HG02885 (cell line): ENCODE results near the gene LTBP2.

Experiments used
- ATAC-seq: cut with Tn5 transposase; IDR thresholded peaks from one replicate; pipeline ENCODE4 v1.9.1; 2021; ENCODE audit warnings: mild to moderate bottlenecking; ENCODE audit not compliant: unreplicated experiment, poor library complexity

Gene LTBP2

GRCh38 chr14:74614508-74615495 lies 2.8 kb upstream of the LTBP2 start:
- no peak for ATAC-seq

DNA sequence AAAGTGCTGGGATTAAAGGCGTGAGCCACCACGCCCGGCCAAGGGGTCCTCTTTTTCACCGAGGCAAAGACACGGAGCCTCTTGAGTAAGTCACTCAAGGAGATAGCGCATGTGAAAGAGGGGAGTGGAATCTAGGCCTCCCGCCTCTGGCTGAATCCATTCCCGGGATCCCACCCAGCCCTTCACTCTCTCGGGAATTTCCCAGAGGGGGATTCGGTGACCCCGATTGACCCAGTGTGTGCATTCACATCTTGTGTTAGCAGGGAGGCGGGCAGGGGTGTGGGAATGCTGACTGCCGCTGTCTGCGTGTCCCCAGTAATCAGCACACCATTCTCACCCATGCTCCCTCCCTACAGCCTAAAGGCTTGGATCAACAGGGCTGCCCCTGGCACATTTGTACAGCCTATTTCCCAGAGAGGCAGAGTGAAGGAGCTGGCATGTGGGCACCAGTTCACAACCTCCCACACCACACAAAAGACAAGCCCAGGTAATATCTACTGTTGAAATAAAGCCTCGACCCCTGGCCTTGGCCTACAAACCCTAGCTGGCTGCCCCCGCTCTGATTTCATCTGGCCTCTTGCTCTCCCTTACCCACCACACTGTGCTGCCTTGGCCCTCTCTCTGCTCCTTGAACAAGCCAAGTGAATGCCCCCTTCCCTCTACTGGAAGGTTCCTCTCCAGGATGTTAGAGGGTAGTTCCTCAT lies 1.3 kb upstream of the LTBP2 start:
- ATAC-seq: no peak

DNA sequence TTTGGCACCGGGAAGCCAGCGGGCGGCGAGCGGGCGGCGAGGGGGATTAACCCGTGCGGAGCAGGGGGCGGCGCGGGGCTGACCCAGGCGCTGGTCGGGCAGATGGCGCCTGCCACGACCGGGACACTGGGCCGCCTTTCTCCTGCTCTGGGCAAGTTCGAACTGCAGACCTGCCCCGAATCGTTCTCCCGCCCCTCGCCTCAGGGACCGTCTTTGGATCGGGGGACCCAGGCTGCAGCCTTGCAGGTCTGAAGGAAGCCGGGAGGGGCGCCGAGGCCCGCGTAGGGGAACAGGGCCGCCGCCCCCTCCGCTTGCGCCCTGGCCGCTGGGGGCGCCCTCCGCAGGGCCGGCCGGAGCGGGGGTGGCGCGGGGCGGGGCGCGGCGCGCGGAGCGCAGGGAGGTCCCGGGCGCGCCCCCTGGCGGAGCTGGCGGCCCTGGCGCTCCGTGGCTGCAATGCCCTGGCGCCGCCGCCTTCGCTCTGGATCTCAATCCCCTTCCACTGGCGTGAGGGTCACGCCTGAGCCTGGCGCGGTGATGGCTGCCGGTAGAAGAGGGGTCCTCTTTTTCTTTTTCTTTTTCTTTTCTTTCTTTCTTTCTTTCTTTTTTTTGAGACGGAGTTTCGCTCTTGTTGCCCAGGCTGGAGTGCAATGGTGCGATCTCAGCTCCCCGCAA lies 449 bp upstream of the LTBP2 start:
- peak; percentile 74 for ATAC-seq

DNA sequence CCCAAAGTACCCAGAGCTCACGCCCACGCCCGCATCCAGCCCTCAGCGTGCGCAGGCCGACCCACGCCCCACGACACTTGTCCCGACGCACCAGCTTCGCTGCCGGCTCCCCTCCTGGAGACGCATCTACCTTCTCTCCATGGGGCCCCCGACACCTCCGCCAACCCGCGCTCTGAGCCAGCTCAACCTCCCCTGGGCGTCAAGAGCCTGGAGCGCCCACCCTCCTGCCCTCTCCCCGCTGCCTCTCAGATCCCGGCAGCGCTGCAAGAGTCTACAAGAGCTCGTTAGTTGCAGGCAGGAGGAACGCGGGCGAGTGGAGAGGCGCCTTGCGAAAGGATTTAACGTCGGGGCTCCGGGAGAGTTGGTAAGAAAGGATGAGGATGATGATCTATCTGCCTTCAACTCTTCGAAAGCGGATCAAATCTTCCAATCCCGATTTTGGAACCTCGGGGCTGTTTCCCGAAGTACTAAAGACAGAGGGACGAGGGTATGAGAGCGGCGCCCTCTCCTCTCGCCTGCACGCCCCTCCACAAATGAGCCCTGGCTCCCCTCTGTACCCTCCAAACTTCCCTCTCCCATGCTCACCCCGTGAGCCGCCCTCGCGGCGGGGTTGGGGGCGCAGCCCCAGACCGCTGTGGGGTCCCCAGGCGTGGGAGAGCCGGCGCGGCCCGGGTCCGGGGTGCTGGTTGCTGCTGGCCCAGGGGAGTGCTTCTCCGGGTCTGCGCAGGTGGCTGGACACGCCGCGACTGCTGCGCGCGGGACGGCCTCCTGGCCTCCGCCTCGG lies 979 bp downstream of the LTBP2 start:
- no peak for ATAC-seq

DNA sequence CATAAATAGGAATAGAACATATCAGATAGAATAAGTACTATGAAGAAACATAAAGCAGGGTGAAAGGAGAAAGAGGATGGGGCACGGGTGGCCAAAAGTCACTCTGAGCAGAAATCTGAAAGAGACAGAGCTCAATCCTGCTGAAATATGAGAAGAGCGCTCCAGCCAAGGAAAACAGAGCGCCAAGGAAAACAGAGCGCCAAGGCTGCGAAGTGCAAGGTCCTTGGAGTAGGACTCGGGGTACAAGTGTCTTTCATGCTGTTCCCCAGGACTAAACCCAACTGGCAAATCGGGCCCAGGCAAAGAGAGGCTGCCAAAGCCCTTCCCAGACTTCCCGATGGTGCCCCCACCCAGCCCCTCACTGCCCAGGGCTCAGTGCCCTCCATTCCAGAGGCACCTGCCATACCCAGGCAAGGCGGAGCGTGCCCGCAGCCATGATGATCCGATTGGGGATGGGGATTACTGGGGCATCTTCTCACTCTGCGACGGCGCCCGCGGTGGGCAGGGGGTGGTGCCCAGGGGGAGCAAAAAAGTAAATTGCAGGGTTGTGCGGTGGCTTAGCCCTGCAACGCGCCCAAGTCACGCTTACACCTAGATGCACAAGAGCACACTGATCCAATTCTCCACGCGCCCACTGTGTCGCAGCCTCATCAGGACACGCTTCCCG lies 1.7 kb downstream of the LTBP2 start:
- ATAC-seq: no peak

GRCh38 chr14:74609721-74610120 lies 2.3 kb downstream of the LTBP2 start:
- ATAC-seq: no peak

DNA sequence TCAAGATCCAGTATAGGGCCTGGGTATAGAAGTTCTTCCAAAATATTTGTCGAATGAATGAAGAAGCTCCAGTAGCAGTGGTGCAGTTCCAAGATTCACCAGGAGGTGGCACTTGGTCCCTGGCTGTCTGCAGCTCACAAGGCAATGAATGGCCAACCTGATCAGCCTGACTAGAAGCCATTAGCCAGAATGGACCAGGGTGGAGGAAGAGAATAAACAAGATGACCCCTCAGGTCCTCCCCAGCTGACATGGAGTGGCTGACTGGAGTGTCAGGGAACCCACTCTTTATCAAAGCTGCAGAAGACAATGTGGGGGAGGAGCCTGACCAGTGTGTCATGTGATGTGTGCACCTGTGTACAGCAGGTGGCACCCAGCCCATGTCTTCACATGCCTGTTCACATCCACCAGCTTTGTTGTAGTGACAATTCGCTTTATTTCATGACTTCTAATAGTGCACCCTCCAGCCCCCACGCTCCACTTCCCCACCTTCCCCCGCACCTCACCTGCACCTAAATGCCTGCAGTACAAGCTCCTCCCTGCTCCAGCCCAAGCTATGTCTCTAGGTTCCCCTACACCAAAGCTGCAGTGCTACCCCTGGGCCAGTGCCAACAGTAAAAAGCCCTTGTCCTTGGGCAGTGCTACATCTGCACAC lies 3.0 kb downstream of the LTBP2 start:
- peak; percentile 45 for ATAC-seq

- ATAC-seq: no peak
These were observed 5.3 kb downstream of the LTBP2 start for GRCh38 chr14:74606727-74607126.

DNA sequence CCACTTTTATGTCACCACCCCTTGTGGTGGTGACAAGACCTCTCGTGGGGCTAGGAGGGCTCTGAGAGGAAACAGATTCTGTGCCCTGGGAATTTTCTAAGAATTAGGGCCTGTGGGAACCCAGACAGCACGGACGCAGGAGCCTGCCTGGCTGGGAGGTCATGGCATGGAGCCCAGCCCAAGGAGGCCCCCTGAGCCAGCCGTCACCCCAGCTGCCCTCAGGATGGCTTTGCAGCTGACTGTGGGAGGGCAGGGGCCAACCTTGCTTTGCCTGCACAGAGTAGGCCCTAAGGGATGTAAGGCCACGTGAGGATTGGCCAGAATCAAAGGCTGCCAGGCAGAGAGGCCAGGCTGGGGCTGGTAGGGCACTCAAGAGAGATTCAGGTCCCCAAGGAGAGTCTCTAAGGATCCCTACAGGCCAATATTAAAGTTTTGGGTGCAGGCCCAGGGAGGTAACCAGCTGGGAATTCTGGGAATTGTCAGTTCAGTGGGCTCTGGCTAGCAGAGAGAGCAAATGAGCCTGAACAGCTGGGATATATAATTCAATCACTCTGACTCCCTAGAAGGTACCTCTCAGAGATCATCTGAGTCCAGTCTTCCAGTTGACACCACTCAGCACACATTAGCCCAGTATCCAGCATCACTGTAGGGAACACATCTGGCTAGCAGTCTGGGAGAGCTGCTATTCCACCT lies 6.4 kb downstream of the LTBP2 start:
- no peak for ATAC-seq

DNA sequence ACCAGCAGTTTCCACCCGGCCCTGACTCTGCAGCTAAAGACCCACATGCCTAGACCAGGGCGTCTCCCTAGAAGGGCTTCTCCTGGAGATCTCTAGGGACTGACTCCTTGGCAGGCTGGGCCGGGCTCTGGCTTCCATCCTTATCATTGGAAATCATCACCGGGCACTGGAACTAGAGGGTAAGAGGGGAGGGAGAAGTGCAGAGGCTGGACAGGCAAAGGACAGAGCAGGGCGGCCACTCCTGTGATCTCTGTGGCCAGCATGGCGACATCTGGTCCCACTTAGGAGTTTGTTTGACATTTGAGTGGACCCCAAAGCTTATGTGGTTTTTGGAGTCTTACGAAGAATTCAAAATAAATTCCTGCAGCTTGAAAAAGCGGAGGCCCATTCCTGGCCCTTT lies 7.1 kb downstream of the LTBP2 start:
- no peak for ATAC-seq

GRCh38 chr14:74604157-74604556 lies 7.9 kb downstream of the LTBP2 start:
- ATAC-seq: no peak

DNA sequence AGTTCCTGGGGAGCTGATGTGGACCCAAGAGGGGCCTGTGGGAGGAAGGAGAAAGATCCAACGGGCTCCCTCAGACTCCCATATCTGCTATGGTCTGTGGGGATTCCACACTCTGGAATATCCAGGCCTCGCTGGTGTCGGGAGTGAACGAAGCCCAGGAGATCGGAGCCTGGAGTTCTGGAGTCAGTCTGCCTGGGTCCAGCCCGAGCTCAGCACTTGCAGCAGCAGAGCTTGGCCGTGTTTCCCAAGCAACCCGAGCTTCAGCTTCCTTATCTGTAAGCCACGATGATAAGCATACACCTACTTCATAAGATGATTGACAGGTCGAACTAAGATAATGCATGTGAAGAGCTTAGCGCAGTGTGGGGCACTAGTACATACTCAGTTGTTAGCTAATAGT lies 10.1 kb downstream of the LTBP2 start:
- no peak for ATAC-seq

GRCh38 chr14:74599946-74600345 lies 12.1 kb downstream of the LTBP2 start:
- no peak for ATAC-seq

DNA sequence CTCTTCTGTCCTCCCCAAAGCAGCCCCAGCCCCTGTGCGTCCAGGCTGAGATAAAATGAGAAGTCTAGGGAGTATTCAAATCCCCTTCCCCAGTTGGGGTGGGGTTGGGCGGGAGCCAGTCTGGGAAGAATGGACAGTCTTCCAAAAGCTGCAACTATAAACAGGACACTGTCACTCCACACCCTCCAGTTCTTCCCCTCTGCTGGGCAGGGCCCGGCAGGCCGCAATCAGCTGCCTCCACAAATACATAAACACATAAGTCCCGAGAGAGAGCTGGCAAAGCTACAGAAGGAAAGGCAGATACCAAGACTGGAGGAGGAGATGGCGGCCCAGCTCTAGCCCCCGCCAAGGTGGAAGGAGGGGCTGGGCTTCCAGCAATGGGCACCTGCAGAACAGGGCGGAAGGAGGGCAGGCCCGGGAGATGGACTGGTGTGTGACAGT lies 12.7 kb downstream of the LTBP2 start:
- no peak for ATAC-seq

DNA sequence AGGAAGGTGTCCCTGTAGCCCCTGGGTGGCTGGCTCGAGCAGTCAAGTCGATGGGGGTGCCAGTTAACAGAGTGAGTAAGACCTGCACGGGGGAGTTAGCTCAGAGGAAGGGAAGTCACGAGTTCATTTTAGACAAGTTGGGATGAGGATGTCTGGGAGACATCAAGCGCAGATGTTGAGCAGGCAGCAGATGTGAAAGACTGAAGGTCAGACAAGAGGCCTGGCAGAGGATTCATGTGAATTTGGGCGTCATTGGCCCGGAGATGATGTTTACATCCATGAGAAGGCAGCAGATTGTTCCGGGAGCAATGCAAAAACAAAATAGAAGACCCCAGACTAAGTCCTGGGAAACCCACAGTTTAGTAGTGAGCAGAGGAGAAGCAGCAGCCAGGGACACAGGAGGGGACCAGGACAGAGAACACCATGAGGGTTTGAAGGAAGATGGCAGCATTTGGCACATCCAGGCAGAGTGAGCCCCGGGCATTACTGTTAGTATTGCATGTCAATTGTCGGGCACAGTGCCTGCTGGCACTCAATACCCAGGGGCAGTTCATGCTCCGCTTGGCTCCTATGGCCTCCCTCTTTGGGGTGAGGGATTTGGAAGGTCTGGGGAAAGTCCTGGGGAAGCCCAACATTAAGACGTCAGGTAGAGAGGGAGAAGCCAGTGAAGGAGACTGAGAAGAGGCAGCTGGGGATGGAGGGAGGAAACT lies 15.1 kb downstream of the LTBP2 start:
- no peak for ATAC-seq

DNA sequence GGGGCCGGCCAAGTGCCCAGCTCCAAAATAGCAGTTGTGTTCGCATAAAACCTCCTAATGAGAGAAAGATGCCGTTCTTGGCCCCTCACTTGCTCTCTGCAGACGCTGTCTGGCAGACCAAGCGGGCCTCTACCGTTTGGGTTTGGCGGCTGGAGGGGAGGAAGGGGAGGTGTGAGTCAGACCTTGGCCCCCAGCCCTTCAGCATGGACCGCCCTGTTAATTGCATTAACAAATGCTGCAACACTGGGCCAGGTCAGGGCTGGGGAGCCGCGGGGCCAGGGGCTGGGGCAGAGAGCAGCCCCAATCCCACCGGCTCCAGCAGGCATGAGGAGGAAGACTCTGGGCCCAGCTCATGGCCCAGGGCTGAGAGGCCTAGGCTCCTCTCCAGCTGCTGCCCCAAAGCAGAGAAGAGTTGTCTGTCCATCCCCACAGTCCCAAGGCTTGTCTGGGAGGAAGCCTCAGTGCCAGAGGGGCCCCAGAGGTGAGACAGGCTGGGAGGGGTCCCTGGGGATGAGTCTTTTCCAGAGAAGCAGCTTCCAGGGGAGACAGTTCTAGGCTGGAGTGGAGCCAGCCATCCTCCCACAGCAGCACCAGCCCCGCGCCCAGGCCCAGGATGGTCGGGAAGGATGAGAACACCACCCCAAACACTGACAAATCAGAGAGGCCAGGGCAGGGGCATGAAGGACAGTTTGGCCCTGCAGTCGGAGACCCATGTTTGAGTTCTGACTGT lies 16.9 kb downstream of the LTBP2 start:
- ATAC-seq: no peak

- ATAC-seq: no peak
These were observed 17.4 kb downstream of the LTBP2 start for GRCh38 chr14:74594606-74595005.
